Measurements from ENCODE around the gene BAHD1. TPM values are rescaled to one million over a fixed set of nuclear protein-coding genes. Genes with fewer than 3 reads are reported as not detected.

The BAHD1 gene
- 10 to 100 TPM; 16.6 to 20.3 TPM for total RNA-seq

DNA sequence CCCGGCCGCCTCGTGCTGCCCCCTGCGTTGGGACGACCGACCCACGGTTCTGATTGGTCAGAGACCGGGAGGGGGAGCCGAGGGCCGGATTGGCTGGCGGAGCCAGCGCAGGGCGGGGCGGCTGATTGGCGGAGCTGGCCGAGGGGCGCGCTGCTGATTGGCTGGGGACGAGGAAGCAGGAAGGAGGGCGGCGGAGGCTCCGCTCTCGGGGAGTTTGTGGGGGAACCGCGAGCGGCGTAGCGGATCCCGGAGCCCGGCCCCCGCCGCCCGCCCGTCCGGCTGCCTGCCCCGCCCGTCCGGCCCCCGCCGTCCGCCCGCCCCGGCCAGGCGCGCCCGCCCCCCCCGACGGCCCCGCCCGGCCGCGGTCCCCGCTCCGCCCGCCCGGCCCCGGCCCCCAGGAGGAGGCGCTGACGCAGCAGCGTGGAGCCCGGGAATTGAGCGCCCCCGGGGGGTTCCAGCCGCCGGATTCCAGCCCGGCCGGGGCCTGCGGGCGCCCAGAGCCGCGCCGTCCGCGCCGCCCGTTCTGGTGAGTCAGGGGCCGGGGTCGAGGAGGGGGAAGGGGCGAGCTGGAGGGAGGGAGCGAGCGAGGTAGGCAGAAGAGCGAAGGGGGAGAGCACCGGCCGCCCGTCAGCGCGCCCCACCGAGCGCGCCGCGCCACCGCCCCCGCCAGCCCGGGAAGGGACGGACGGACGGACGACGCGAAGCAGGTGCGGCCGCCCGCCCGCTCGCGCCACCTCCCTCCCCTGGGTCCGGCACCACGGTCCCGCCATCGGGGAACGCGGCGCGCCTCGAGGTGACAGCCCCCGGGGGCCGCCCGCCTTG lies at the start of gene BAHD1:
TSS of gene BAHD1 (plus strand) at position 211 of the 822 bp plus-strand sequence. CDS start 17,512 bp downstream, outside the sequence.
- Mint-ChIP-seq H3K4me1 (peaks cover 30% of the 10 kb centered on the region), H3K4me3 (peak within 1 kb of the TSS; percentile 99)
- peak; percentile 93 for ATAC-seq (replicated peaks)

DNA sequence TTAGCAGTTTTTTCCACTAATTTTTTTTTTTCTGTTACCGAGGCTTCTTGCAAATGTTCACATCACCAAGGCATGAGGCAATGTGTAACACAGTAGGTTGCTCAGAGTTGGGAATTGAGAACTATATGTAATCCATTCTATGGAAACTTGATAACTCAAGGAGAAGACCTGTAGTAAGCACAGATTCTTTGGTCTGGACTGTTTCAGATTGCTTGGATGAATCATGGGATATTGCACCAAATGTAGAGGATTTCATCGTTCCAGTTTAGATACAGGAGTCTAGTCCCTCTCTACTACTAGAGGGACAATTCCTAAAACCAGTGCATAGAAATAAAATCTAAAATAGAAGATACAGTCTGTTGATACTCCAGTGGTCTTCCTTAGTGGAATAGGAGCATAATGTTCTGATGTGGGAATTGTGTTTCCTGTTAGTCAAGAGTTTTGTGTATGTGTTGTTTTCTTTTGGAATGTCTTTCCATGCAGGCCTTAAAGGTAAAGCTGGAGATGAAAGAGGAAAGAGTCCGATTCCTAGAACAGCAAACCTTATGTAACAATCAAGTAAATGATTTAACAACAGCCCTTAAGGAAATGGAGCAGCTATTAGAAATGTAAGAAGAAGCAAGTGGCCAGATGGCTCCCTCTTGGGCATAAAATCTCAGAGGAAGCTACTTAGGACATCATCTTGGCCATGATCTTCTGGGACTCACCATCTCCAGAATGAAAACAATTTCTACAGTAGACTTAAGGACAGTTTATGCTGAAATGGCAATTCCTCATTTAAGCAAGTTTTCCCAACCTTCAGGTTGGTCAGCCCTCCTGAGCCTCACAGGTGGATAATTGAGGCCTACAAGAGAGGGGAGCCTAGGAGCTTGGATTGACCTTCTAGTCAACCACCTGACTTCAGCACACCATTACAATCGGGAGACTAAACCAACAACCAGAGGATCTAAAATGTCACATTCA lies 47.5 kb upstream of the BAHD1 start:
- Mint-ChIP-seq H3K27ac (no peak overlapping the region), H3K36me3 (ENCODE audit: low read depth) (peaks cover 54% of the 10 kb centered on the region)
- ATAC-seq (replicated peaks), result no peak

More for the DNA sequence above, at the start of gene BAHD1:
- Mint-ChIP-seq H3K27ac (peak within 1 kb of the TSS; percentile 97), H3K9me3 (no peaks in the 10 kb centered on the region), H3K27me3 (peaks cover 16% of the 10 kb centered on the region), H3K36me3 (ENCODE audit: low read depth) (peaks cover 7% of the 10 kb centered on the region)

DNA sequence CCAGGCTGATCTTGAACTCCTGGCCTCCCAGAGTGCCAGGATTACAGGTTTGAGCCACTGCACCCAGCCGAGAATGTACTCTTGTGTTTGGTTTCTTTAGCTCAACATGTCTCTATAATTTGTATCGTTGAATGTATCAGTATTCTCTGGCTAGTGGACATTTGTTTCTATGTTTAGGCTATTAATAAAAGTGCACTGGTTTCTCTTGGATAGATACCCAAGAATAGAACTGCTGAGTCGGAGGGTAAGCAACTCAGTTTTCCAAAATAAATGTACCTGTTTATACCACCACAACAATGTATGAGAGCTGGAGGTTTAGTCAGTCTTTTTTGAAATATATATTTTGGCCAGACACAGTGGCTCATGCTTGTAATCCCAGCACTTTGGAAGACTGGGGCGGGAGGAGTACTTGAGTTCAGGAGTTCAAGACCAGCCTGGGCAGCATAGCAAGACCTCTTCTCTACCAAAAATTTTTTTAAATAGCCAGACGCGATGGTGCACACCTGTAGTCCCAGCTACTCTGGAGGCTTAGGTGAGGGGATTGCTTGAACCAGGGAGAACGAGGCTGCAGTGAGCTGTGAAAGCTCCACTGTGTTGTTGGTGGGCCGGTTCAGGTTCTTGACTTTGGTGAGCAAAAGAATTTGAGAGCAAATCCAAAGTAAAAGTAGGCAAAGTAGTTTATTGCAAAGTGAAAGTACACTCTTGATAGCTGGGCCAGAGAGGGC lies 42.9 kb upstream of the BAHD1 start:
- Mint-ChIP-seq H3K9me3 (no peaks in the 10 kb centered on the region), H3K27me3 (no peaks in the 10 kb centered on the region), H3K36me3 (ENCODE audit: low read depth) (peaks cover 11% of the 10 kb centered on the region), H3K27ac (peak overlapping the region; percentile 44), H3K4me1 (peaks cover 16% of the 10 kb centered on the region), H3K4me3 (peak overlapping the region; percentile 39)
- ATAC-seq (replicated peaks), result no peak

More for the DNA sequence above, 47.5 kb upstream of the BAHD1 start:
- H3K4me3 Mint-ChIP-seq, result no peak overlapping the region
- H3K9me3 Mint-ChIP-seq, result no peaks in the 10 kb centered on the region
- H3K4me1 Mint-ChIP-seq, result peaks cover 7% of the 10 kb centered on the region
- H3K27me3 Mint-ChIP-seq, result no peaks in the 10 kb centered on the region

DNA sequence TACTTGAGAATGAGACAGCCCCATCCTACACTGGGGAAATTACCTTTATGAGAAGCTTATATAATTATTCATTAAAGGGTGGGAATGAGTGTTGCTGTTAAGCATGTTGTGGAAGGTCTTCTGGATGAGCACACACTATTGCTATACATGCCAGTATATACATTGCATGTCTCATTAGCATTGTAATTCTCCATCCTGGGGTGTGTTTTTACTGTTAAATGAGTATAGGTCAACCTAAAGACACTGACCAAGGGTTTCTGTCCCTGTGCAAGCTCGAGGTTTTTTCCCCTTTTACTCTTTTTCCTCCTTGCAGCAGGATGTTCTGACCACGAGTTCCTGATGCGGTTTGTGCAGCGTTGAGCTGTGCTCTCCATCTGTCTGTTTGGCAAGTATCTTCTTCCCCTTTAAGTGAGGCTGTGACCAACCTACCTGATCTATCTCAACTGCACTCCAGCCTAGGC lies 42.3 kb upstream of the BAHD1 start:
- peaks cover 17% of the 10 kb centered on the region for H3K4me1 Mint-ChIP-seq
- H3K27ac Mint-ChIP-seq, result peak overlapping the region; percentile 44
- peak overlapping the region; percentile 39 for H3K4me3 Mint-ChIP-seq
- peak; percentile 93 for ATAC-seq (replicated peaks)
- H3K27me3 Mint-ChIP-seq, result no peaks in the 10 kb centered on the region
- H3K36me3 Mint-ChIP-seq (ENCODE audit: low read depth), result peaks cover 5% of the 10 kb centered on the region
- H3K9me3 Mint-ChIP-seq, result no peaks in the 10 kb centered on the region

DNA sequence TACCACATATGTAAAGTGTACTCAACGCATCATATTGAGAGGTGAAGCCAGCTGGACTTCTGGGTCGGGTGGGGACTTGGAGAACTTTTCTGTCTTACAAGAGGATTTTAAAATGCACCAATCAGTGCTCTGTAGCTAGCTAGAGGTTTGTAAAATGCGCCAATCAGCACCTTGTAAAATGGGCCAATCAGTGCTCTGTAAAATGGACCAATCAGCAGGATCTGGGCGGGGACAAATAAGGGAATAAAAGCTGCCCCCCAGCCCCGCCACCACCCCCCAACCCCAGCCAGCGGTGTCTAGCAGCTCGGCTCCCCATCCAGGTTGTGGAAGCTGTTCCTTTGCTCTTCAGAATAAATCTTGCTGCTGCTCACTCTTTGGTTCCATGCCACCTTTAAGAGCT lies 41.4 kb upstream of the BAHD1 start:
- Mint-ChIP-seq H3K27me3 (no peaks in the 10 kb centered on the region), H3K4me1 (peaks cover 22% of the 10 kb centered on the region), H3K9me3 (no peaks in the 10 kb centered on the region), H3K27ac (no peak overlapping the region), H3K36me3 (ENCODE audit: low read depth) (no peaks in the 10 kb centered on the region), H3K4me3 (no peak overlapping the region)
- no peak for ATAC-seq (replicated peaks)

DNA sequence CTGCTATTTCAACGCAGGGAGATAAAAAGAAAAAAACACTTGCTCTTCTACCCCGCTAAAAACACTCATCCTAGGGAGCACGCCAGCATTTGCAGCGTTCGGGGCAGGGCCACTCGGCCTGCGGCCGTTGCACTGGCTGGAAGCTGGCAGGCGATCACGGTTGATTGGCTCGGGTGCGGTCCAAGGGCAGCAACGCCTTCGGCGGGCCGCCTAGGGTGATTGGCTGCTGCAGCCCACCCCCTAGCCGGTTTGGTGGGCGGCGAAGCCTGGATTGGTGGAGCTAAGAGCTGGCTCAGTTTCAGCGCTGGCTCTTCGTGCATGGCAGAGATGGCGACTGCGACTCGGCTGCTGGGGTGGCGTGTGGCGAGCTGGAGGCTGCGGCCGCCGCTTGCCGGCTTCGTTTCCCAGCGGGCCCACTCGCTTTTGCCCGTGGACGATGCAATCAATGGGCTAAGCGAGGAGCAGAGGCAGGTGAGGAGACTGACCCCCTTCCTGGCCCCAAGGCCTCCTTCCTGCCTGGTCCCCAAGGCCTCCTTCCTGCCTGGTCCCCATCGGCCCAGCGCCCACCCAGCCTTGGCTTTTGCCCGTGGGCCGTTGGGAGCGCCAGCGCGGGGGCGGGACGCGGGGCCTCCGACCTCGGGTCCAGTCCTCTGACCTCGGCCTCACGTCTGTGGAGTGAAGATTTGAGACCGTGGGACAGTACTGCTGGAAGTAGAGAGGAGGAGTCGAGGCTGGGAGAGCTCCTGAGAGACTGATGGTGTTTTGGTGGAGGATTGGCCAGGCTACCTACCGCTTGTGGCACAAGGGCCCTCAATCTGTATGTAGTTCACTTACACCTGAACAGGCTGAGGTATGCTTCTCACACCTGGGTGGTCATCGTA lies 35.0 kb upstream of the BAHD1 start, which contains the start of gene IVD:
TSS of gene IVD (plus strand) at position 295 of the 881 bp plus-strand sequence. CDS start at position 328, 33 bp downstream.
- peak; percentile 97 for ATAC-seq (replicated peaks)
- Mint-ChIP-seq H3K27ac (peak within 1 kb of the TSS; percentile 91), H3K27me3 (no peaks in the 10 kb centered on the region), H3K36me3 (ENCODE audit: low read depth) (peaks cover 37% of the 10 kb centered on the region), H3K4me1 (peaks cover 17% of the 10 kb centered on the region), H3K4me3 (peak within 1 kb of the TSS; percentile 96), H3K9me3 (no peaks in the 10 kb centered on the region)

DNA sequence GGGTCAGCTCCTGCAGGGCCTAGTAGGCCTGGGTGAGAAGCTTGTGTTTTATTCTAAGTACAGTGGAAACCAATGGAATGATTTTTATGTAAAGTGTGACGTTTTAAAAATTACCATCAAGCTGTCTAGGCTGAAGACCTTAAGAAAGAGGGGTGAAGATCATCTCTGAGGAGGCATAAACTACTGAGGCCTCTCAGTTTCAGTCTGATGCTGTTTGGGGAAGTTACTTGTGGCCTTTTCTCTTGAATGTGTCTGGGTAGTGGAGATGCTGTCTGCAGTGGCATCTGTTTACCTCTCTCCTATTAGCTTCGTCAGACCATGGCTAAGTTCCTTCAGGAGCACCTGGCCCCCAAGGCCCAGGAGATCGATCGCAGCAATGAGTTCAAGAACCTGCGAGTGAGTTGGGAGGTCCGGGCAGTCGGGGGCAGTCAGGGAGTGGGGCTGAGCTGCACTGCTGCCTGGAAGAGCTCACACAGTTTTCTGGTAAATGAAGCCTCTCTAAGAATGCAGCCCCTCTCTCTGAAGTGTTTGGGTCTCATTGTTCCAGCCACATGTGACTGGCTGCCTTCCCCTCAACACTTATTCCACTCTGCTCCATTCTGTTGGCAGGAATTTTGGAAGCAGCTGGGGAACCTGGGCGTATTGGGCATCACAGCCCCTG lies 33.3 kb upstream of the BAHD1 start:
- Mint-ChIP-seq H3K27ac (peak overlapping the region; percentile 72), H3K9me3 (no peaks in the 10 kb centered on the region), H3K36me3 (ENCODE audit: low read depth) (peaks cover 54% of the 10 kb centered on the region), H3K4me1 (peaks cover 22% of the 10 kb centered on the region), H3K4me3 (peak overlapping the region; percentile 96), H3K27me3 (no peaks in the 10 kb centered on the region)
- ATAC-seq (replicated peaks), result no peak

DNA sequence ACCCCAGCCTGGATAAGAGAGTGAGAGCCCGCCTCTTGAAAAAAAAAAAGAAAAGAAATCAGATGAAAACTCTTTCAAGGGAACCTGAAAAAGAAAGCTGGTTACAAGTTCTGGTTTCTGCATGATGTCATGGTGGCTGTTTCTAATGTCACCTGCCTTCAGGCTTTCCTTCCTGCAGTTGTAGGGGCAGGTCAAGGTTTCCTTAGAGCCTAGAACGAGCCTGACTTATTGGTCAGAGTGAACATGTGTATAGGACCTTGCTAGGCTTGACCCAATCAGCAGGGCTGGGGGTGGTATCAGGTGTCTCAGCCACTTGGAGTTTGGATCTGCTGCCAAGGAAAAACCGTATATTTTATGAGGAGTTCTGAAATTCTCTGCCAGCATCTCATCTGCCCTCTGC lies 31.4 kb upstream of the BAHD1 start:
- no peak for ATAC-seq (replicated peaks)
- no peak overlapping the region for H3K4me3 Mint-ChIP-seq
- H3K36me3 Mint-ChIP-seq (ENCODE audit: low read depth), result peaks cover 73% of the 10 kb centered on the region
- H3K27me3 Mint-ChIP-seq, result no peaks in the 10 kb centered on the region
- no peaks in the 10 kb centered on the region for H3K9me3 Mint-ChIP-seq
- peaks cover 16% of the 10 kb centered on the region for H3K4me1 Mint-ChIP-seq
- no peak overlapping the region for H3K27ac Mint-ChIP-seq

DNA sequence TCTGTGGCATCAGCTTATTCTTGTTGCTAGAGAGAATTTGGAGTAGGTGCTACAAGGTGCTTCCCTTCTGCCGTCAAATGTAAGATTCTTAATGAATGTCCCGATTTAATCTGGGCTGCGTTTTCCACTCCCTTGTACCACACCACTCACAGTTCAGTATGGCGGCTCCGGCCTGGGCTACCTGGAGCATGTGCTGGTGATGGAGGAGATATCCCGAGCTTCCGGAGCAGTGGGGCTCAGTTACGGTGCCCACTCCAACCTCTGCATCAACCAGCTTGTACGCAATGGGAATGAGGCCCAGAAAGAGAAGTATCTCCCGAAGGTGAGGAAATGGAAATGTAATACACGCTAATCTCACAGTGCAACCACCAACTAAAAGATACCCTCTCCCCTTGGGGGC lies 30.3 kb upstream of the BAHD1 start:
- Mint-ChIP-seq H3K4me3 (no peak overlapping the region), H3K27ac (peak overlapping the region; percentile 31), H3K9me3 (no peaks in the 10 kb centered on the region), H3K4me1 (peaks cover 12% of the 10 kb centered on the region), H3K36me3 (ENCODE audit: low read depth) (peaks cover 82% of the 10 kb centered on the region), H3K27me3 (no peaks in the 10 kb centered on the region)
- ATAC-seq (replicated peaks), result no peak

DNA sequence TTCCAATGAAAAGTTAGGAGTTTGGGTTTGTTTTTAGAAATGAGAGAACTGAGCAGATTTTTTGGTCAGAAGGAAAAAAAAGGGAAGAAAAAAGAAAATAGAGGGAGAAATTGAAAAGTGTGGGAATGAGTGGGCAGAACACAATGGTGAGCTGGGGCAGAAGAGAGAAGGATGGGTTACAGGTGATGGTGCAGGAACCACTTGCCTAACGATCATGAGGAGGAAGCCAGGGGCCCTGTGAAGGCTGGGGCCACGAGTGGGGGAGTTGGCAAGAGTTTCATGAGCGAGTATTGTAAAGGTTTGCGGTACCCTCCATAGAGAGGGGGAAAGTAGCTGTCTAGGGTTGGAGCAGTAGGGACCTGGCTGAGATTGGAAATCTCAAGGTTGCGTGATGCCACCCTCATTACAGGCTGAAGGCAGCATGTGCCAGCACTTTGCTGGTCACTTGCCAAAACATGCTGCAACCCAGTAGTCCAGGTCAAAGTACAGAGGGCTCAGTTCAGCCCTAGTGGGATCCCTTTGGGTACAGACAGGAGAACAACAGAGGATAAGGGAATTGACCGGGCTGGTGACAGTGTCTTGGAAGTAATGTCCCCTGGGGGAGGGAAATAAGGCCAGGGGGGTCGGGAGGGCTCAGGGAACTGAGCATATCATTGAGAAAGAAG lies 28.5 kb upstream of the BAHD1 start:
- H3K9me3 Mint-ChIP-seq, result no peaks in the 10 kb centered on the region
- no peak overlapping the region for H3K4me3 Mint-ChIP-seq
- peaks cover 91% of the 10 kb centered on the region for H3K36me3 Mint-ChIP-seq (ENCODE audit: low read depth)
- ATAC-seq (replicated peaks), result no peak
- peak overlapping the region; percentile 51 for H3K27ac Mint-ChIP-seq
- peaks cover 6% of the 10 kb centered on the region for H3K4me1 Mint-ChIP-seq
- H3K27me3 Mint-ChIP-seq, result no peaks in the 10 kb centered on the region

DNA sequence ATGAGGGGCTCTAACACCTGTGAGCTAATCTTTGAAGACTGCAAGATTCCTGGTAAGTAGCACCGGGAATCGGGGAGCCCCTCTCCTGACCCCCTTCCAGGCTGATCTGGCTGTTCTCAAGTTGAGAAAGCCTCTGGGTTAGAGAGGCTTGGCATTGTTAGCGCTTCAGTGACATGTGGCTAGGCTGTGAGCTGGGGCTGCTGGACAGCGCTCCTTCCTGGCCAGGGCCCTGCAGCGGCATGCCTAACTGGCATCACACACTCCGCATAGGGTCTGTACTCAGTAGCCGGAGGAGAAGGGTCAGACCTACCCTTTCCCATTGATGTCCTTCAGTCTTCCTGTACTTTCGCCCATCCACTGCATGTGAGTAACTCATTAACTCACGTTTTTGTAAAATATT lies 27.7 kb upstream of the BAHD1 start:
- Mint-ChIP-seq H3K36me3 (ENCODE audit: low read depth) (peaks cover 90% of the 10 kb centered on the region), H3K4me3 (no peak overlapping the region), H3K27me3 (no peaks in the 10 kb centered on the region), H3K9me3 (no peaks in the 10 kb centered on the region), H3K4me1 (peaks cover 6% of the 10 kb centered on the region), H3K27ac (no peak overlapping the region)
- no peak for ATAC-seq (replicated peaks)

DNA sequence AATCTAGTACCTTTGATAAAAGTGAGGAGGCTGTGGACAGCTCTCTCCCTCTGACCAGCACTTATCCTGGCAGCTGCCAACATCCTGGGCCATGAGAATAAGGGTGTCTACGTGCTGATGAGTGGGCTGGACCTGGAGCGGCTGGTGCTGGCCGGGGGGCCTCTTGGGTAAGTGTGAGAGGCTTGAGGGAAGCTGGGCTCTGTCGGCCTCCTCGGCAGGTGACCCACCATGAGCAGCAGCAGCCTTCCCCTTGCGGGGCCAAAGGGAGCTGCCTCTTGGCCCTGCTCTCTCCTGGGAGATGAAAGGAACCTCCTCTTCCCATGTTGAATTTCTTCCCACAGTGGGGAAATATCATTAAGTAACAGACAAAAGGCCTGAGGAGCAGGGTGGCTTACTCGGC lies 25.9 kb upstream of the BAHD1 start:
- ATAC-seq (replicated peaks), result no peak
- H3K27ac Mint-ChIP-seq, result no peak overlapping the region
- no peaks in the 10 kb centered on the region for H3K27me3 Mint-ChIP-seq
- H3K4me3 Mint-ChIP-seq, result no peak overlapping the region
- H3K9me3 Mint-ChIP-seq, result no peaks in the 10 kb centered on the region
- H3K36me3 Mint-ChIP-seq (ENCODE audit: low read depth), result peaks cover 77% of the 10 kb centered on the region
- peaks cover 6% of the 10 kb centered on the region for H3K4me1 Mint-ChIP-seq
